Measurements from ENCODE around the gene CBLIF.

- no peak for TF ChIP-seq CTCF (IDR thresholded peaks at IDR 0.05)
- no peak for TF ChIP-seq POLR2A (IDR thresholded peaks at IDR 0.05)
Observed at GRCh38 chr11:59801981-59802638, 43.2 kb downstream of the CBLIF start.
